HG02642 (cell line): Measurements from ENCODE around the gene CYP2W1.

ENCODE experiments used
- ATAC-seq: cut with Tn5 transposase; IDR thresholded peaks from one replicate; pipeline ENCODE4 v1.9.1; 2021; ENCODE audit warnings: mild to moderate bottlenecking; ENCODE audit not compliant: unreplicated experiment, poor library complexity

Gene CYP2W1

GRCh38 chr7:964401-965231 lies 18.4 kb upstream of the CYP2W1 start:
- ATAC-seq = no peak

GRCh38 chr7:966291-967069 lies 16.5 kb upstream of the CYP2W1 start:
- ATAC-seq = no peak

GRCh38 chr7:967361-968082 lies 15.5 kb upstream of the CYP2W1 start:
- ATAC-seq = no peak

- ATAC-seq = no peak
Observed at GRCh38 chr7:968205-969105, 14.5 kb upstream of the CYP2W1 start.

GRCh38 chr7:969403-969802 lies 13.6 kb upstream of the CYP2W1 start:
- ATAC-seq = no peak

- no peak for ATAC-seq
Observed at GRCh38 chr7:970744-971143, 12.2 kb upstream of the CYP2W1 start.

GRCh38 chr7:972110-972509 lies 10.9 kb upstream of the CYP2W1 start:
- ATAC-seq = no peak

- ATAC-seq = no peak
Observed at GRCh38 chr7:972676-973309, 10.2 kb upstream of the CYP2W1 start.

GRCh38 chr7:973312-973711 lies 9.7 kb upstream of the CYP2W1 start:
- no peak for ATAC-seq

- no peak for ATAC-seq
Observed at GRCh38 chr7:974172-974571, 8.8 kb upstream of the CYP2W1 start.

- peak; percentile 82 for ATAC-seq
Observed at GRCh38 chr7:974820-975681, 7.9 kb upstream of the CYP2W1 start, which contains the start of gene COX19. Gene COX19 (minus strand): TSS chr7:975549. CDS start chr7:975509, 40 bp downstream.

- ATAC-seq = no peak
Observed at GRCh38 chr7:975702-976473, 7.1 kb upstream of the CYP2W1 start.

GRCh38 chr7:976901-977325 lies 6.1 kb upstream of the CYP2W1 start:
- ATAC-seq = no peak

- no peak for ATAC-seq
Observed at GRCh38 chr7:977326-978048, 5.5 kb upstream of the CYP2W1 start.

GRCh38 chr7:978049-978346 lies 5.0 kb upstream of the CYP2W1 start:
- no peak for ATAC-seq

GRCh38 chr7:978416-979091 lies 4.4 kb upstream of the CYP2W1 start:
- no peak for ATAC-seq

GRCh38 chr7:979151-979550 lies 3.8 kb upstream of the CYP2W1 start:
- ATAC-seq = no peak
